HFF-Myc (cell line): ENCODE results near the gene RASL12.

Experiments used
- DNase-seq: peaks from one replicate; pipeline ENCODE4 v3.0.0-alpha.2; 2011; ENCODE audit warnings: low read depth; ENCODE audit errors: extremely low read depth
- H3K4me3 ChIP-seq: replicated peaks from 2 replicates; pipeline ENCODE4 v1.5.1; 2011; ENCODE audit warnings: low read depth, mild to moderate bottlenecking, control low read depth, low read length
- TF ChIP-seq, protein P1 (sequence below): IDR thresholded peaks from 2 replicates; pipeline ENCODE4 v1.5.1; 2012; ENCODE audit warnings: mild to moderate bottlenecking, low read depth, low read length, control low read depth; ENCODE audit errors: missing control alignments

Gene RASL12

DNA sequence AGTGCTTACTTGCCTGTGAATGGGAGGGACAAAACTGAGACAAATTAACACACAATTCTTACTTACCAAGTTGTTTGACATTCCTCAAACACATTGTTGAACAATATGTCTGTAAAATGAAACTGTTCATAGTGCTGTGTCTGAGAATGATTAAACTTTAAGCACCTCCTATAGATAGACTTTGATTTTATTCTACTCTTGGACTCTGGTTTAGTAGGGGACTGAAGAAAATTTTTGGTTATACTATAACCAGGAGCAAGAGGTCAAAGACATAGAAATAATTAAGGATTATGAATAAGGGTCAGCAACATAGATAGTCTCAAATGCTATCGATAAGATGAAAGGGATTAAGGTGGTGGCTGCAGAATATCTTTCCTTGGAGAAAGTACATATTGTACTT, 30.5 kb downstream of the RASL12 start:
- no peak overlapping the region for H3K4me3 ChIP-seq
- no peak for DNase-seq
- TF ChIP-seq, protein P1, sequence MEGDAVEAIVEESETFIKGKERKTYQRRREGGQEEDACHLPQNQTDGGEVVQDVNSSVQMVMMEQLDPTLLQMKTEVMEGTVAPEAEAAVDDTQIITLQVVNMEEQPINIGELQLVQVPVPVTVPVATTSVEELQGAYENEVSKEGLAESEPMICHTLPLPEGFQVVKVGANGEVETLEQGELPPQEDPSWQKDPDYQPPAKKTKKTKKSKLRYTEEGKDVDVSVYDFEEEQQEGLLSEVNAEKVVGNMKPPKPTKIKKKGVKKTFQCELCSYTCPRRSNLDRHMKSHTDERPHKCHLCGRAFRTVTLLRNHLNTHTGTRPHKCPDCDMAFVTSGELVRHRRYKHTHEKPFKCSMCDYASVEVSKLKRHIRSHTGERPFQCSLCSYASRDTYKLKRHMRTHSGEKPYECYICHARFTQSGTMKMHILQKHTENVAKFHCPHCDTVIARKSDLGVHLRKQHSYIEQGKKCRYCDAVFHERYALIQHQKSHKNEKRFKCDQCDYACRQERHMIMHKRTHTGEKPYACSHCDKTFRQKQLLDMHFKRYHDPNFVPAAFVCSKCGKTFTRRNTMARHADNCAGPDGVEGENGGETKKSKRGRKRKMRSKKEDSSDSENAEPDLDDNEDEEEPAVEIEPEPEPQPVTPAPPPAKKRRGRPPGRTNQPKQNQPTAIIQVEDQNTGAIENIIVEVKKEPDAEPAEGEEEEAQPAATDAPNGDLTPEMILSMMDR: no peak

DNA sequence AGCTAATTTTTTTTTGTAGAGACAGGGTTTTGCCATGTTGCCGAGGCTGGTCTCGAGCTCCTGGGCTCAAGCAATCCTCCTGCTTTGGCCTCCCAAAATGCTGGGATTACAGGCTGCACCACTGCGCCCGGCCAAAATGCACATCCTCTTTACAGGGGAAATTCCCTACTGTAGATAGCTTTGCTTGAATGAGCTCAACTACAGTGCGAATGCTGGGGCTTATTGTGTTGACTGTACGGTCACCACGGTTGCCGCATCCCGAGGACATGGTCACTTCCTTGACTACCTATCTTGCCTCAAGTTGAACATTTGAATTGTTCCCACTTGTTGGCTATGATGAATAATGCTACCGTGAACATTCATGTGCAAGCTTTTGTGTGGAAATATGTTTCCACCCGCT, 33.1 kb downstream of the RASL12 start:
- TF ChIP-seq, protein P1: no peak
- no peak for DNase-seq
- no peak overlapping the region for H3K4me3 ChIP-seq

DNA sequence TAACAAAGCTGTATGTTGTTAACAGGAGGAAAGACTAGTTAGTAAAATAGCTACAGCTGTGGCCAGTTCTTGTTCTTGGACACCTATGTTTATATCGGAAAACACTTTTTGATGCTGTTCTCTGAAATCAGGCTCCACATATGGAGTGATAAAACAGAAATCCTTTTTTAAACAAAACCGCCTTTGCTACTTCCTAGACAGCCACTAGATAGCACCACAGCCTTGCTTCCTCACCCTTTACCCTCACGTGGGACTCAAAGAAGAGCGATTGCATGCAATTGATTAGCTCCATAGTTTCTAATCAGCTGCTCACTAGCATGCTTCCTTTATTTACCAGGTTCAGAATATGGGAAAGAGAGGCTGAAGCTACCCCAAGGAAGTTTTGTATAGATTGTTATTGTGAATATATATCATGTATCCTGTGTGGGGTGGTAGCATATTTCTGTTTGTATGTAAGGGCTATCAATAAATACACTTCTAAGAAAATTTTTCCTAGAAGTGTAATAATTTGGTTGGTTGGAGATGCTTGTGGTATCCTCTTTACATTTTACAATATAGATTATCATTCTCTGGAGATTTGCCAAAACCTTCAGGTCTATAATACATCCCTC, 34.0 kb downstream of the RASL12 start:
- TF ChIP-seq, protein P1: peak; percentile 69
- no peak overlapping the region for H3K4me3 ChIP-seq
- peak; percentile 39 for DNase-seq

DNA sequence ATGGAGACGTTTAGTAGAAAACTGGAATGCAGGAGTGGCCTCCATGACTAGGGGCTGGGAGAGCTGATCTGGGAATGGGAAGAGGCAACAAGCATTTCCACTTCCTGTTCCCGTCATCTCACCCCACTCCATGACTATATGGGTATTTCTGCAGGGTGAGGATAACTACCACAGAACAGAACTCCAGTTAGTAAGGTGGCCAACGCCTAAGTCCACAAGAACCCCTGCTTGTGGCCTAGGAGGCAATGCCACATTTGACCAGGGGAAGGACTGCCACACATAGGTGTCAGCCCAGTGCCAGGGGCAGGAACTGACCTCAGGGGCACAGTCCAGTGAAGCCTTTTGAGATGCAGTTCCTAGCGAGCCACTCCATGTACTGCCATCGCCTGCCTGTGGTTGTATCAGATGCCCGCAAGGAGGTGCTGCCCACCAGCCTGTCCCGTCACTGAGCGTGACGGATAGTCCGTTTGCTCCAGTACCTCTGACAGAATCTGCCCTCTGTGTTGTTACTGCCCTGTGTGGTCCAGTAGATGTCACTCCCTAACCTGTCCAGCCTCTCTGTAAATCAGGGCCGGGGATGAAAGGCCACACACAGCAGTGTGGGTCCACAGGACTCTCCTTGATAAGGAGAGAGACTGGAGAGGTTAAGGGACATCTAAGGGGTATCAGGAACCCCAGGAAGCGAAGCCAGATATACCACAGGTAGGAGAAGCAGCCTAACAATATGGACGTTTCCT, 34.8 kb downstream of the RASL12 start:
- TF ChIP-seq, protein P1: peak; percentile 55
- H3K4me3 ChIP-seq: no peak overlapping the region
- no peak for DNase-seq

DNA sequence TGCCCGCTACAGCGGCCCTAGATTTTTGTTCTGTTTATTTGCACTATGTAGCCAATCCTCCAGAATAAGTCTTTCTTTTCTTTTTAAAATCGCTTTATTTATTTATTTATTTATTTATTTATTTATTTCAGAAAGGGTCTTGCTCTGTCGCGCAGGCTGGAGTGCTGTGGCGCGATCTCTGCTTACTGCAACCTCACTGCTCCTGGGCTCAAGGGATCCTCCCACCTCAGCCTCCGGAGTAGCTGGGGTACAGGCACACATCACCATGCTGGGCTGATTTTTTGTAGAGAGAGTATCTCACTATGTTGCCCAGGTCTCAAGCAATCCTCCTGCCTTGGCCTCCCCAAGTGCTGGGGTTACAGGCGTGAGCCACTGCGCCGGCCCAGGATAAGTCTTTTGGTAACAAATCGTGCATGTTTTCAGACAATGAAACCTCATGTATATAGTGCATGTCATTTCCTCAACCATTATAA, 38.0 kb downstream of the RASL12 start:
- no peak for DNase-seq
- TF ChIP-seq, protein P1: no peak
- peak overlapping the region; percentile 93 for H3K4me3 ChIP-seq

DNA sequence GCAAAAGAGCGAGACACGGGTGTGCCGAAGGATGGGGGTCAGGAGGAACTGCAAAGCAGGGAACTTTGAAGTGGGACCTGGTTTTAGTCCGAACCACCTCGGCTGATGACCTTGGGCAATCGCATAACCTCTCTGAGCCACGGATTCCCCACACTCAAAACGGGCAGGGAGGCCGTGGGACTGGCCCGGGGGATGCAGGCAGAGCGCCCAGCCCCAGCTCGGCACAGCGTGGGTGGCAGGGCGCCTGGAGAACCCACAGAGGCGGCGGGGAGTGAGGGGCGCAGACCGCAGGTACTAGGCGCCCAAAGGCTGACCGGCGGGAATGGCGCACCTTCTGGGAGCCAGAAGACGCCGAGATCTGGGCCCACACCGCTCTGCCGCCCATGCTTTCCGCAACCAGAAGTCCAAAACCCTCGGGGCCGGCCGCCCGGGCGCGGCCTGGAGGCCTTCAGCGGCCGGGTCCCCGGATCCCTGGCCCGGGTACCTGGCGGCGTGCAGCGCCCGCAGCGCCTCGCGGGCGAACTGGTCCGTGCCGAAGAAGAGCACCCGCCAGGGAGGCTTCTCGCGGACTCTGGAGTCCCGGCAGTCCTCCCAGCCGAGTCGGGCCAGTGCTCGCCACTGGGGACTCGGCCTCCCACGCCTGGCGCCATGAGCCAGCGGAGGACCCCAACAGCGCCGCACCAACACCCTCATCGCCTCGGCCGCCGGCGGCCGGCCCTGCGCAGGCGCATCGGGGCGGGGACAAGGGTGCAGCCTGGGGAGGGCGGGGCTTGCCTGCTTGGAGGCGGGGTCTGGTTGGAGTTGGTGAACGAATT, 38.7 kb downstream of the RASL12 start, which contains the start of gene MTFMT:
MTFMT (minus strand) TSS at position 719 of the 815 bp plus-strand sequence; CDS start at position 693, 26 bp downstream.
- H3K4me3 ChIP-seq: peak within 1 kb of the TSS; percentile 93
- TF ChIP-seq, protein P1: no peak
- no peak for DNase-seq
